Motor neuron (in vitro differentiated cells): Measurements from ENCODE around the gene OGFRL1. TPM values are rescaled to one million over a fixed set of nuclear protein-coding genes. Genes with fewer than 3 reads are reported as not detected.

Experiments used
- ATAC-seq, 8 experiments: fragments of 200-7000 bp; cut with Tn5 transposase; replicated peaks in 6 of 8; 2 replicates each; pipeline ENCODE4 v1.8.0; 2021; ENCODE audit warnings: mild to moderate bottlenecking in 8 of 8, moderate library complexity in 8 of 8
- H3K27ac ChIP-seq, 2 donors: fragments of 250-450 bp; sonication (Bioruptor Pico); 2 replicates each; pipeline ENCODE4 v1.9.0; 2021; ENCODE audit warnings: antibody characterized with exemption in 2 of 2, mild to moderate bottlenecking in 2 of 2, moderate library complexity in 1 of 2
- H3K4me1 ChIP-seq, 2 donors: fragments of 250-450 bp; sonication (Bioruptor Pico); replicated peaks in 1 of 2; 2 replicates each; pipeline ENCODE4 v1.6.1; 2021; ENCODE audit warnings: antibody characterized with exemption in 2 of 2, mild to moderate bottlenecking in 2 of 2, moderate library complexity in 1 of 2
- H3K4me3 ChIP-seq, 5 donors: fragments of 250-450 bp; sonication (Bioruptor Pico); 2 replicates each; pipeline ENCODE4 v1.9.0; 2021; ENCODE audit warnings: antibody characterized with exemption in 5 of 5, mild to moderate bottlenecking in 5 of 5, moderate library complexity in 4 of 5
- WGBS, 10 experiments: fragments of 450-650 bp; shearing (Covaris generic); methylation state at CpG; one replicate each; pipeline ENCODE4 v1.0.0; 2022; 5-methylcytosine and 5-hydroxymethylcytosine counted together
- in situ Hi-C, 9 experiments: fragments of 400-800 bp; cut with MboI; loops; one replicate each; pipeline ENCODE4 v1.15.0; 2021; ENCODE audit warnings: low sequenced_read_pairs in 9 of 9, low pct_unique_long_range_greater_than_20kb in 2 of 9; ENCODE audit not compliant: unreplicated experiment in 9 of 9
- total RNA-seq, 8 experiments: library from RNA; unstranded; fragments of 300-600 nt; gene quantifications; 2 replicates each; pipeline versions ENCODE4 v1.2.3 to v1.2.4, GENCODE V29; 2022

The OGFRL1 gene
- total RNA-seq, 8 experiments from 2014 or later, result 7.7 to 32.0 (median 11.4) TPM

GRCh38 chr6:71345476-71346333, 57.1 kb downstream of the OGFRL1 start:
- in situ Hi-C loops, result loop anchor here in 4 of 9 experiments (25.0 kb wide), 3 partner anchors 133 to 308 kb away; no protein-coding TSS in a partner anchor
- WGBS, 10 experiments, result 29 to 92% (median 49%) methylated on average over 1 to 5 of the region's 5 CpGs
- ATAC-seq, result peak in 5 of 8 experiments; percentile 80 to 91 (median 86)
- no peak overlapping the region for H3K27ac ChIP-seq
- H3K4me3 ChIP-seq, result no peak overlapping the region
- H3K4me1 ChIP-seq, result peaks cover 10 to 28% of the 10 kb centered on the region in 2 donors

GRCh38 chr6:71346334-71346694, 57.7 kb downstream of the OGFRL1 start:
- Histone ChIP-seq H3K4me1 (peaks cover 10 to 27% of the 10 kb centered on the region in 2 donors), H3K4me3 (no peak overlapping the region), H3K27ac (no peak overlapping the region)
- no peak for ATAC-seq
- in situ Hi-C loops, result loop anchor here in 4 of 9 experiments (25.0 kb wide), 3 partner anchors 134 to 309 kb away; no protein-coding TSS in a partner anchor

- 85 to 100% (median 91%) methylated on average over 1 to 5 of the region's 5 CpGs; no CpG with 5 or more reads in 2 of the 10 experiments for WGBS, 10 experiments
- in situ Hi-C loops, result loop anchor here in 4 of 9 experiments (25.0 kb wide), 3 partner anchors 135 to 310 kb away; no protein-coding TSS in a partner anchor
- peaks cover 10 to 29% of the 10 kb centered on the region in 2 donors for H3K4me1 ChIP-seq
- no peak overlapping the region for H3K27ac ChIP-seq
- ATAC-seq, result no peak
- no peak overlapping the region for H3K4me3 ChIP-seq
Observed at GRCh38 chr6:71347119-71347518, 58.5 kb downstream of the OGFRL1 start.

GRCh38 chr6:71349395-71349794, 60.8 kb downstream of the OGFRL1 start:
- ATAC-seq, result no peak

GRCh38 chr6:71349976-71350615, 61.5 kb downstream of the OGFRL1 start:
- WGBS, 10 experiments, result 26 to 100% (median 93%) methylated on average over 2 to 5 of the region's 5 CpGs
- in situ Hi-C loops, result loop anchor here in 4 of 9 experiments (25.0 kb wide), 3 partner anchors 138 to 313 kb away; no protein-coding TSS in a partner anchor

More at GRCh38 chr6:71349395-71349794, 60.8 kb downstream of the OGFRL1 start:
- 0 to 37% (median 11%) methylated on average over 1 to 3 of the region's 3 CpGs for WGBS, 10 experiments
- peaks cover 10 to 26% of the 10 kb centered on the region in 2 donors for H3K4me1 ChIP-seq
- H3K27ac ChIP-seq, result no peak overlapping the region
- no peak overlapping the region for H3K4me3 ChIP-seq
- in situ Hi-C loops, result loop anchor here in 4 of 9 experiments (25.0 kb wide), 3 partner anchors 137 to 312 kb away; no protein-coding TSS in a partner anchor

GRCh38 chr6:71351190-71351589, 62.6 kb downstream of the OGFRL1 start:
- Histone ChIP-seq H3K4me3 (no peak overlapping the region), H3K4me1 (peaks cover 1 to 8% of the 10 kb centered on the region in 2 donors), H3K27ac (no peak overlapping the region)
- ATAC-seq, result no peak
- in situ Hi-C loops, result no loop called here

More at GRCh38 chr6:71349976-71350615, 61.5 kb downstream of the OGFRL1 start:
- Histone ChIP-seq H3K27ac (no peak overlapping the region), H3K4me1 (peaks cover 8 to 19% of the 10 kb centered on the region in 2 donors), H3K4me3 (no peak overlapping the region)
- no peak for ATAC-seq
